Measurements from ENCODE around the gene TCEA3. TPM values are rescaled to one million over a fixed set of nuclear protein-coding genes. Genes with fewer than 3 reads are reported as not detected.

TCEA3 gene
- total RNA-seq, 4 donors from 2014 or later, result 9.1 to 30.7 (median 25.1) TPM

- intact Hi-C loops (cut with DNase I), result no loop called here
- no peaks in the 10 kb centered on the region for H3K9me3 ChIP-seq
These were observed 27.5 kb upstream of the TCEA3 start for GRCh38 chr1:23452011-23452411.

GRCh38 chr1:23451441-23451840, 26.9 kb upstream of the TCEA3 start:
- WGBS, 2 donors, result 11 to 50% methylated on average over 1 of the region's 1 CpG
- Histone ChIP-seq H3K9me3 (no peaks in the 10 kb centered on the region), H3K4me3 (no peak overlapping the region), H3K27me3 (no peaks in the 10 kb centered on the region), H3K27ac (peak overlapping the region; percentile 70 to 82 (median 76)), H3K4me1 (peaks cover 16 to 72% (median 18%) of the 10 kb centered on the region in 3 donors), H3K36me3 (peaks cover 0 to 27% (median 0%) of the 10 kb centered on the region in 3 donors)
- intact Hi-C loops (cut with DNase I), result no loop called here
- DNase-seq, result no peak
- TF ChIP-seq CTCF (IDR thresholded peaks at IDR 0.05) (no peak), POLR2A (IDR thresholded peaks at IDR 0.05) (no peak)

More at GRCh38 chr1:23452011-23452411, 27.5 kb upstream of the TCEA3 start:
- Histone ChIP-seq H3K36me3 (peaks cover 0 to 27% (median 0%) of the 10 kb centered on the region in 3 donors), H3K4me1 (peaks cover 16 to 70% (median 18%) of the 10 kb centered on the region in 3 donors), H3K27ac (peak overlapping the region; percentile 70 to 82 (median 76)), H3K27me3 (no peaks in the 10 kb centered on the region), H3K4me3 (no peak overlapping the region)
- TF ChIP-seq POLR2A (IDR thresholded peaks at IDR 0.05), result no peak
- no peak for TF ChIP-seq CTCF (IDR thresholded peaks at IDR 0.05)
- no peak for DNase-seq
- no CpG with 5 or more reads among the region's 5 CpGs for WGBS, 2 donors

GRCh38 chr1:23450894-23451293, 26.3 kb upstream of the TCEA3 start:
- peaks cover 16 to 72% (median 18%) of the 10 kb centered on the region in 3 donors for H3K4me1 ChIP-seq
- no peaks in the 10 kb centered on the region for H3K27me3 ChIP-seq
- TF ChIP-seq POLR2A (IDR thresholded peaks at IDR 0.05), result no peak
- no peak for TF ChIP-seq CTCF (IDR thresholded peaks at IDR 0.05)
- WGBS, 2 donors, result 79 to 85% methylated on average over 3 to 4 of the region's 4 CpGs
- no peak for DNase-seq
- peak overlapping the region in 3 of 4 donors; percentile 7 to 80 (median 70) for H3K27ac ChIP-seq
- H3K36me3 ChIP-seq, result peaks cover 0 to 25% (median 0%) of the 10 kb centered on the region in 3 donors
- no peak overlapping the region for H3K4me3 ChIP-seq
- H3K9me3 ChIP-seq, result no peaks in the 10 kb centered on the region
- intact Hi-C loops (cut with DNase I), result no loop called here

- Histone ChIP-seq H3K36me3 (peaks cover 0 to 15% (median 0%) of the 10 kb centered on the region in 3 donors), H3K4me3 (no peak overlapping the region), H3K9me3 (no peaks in the 10 kb centered on the region), H3K27ac (peak overlapping the region in 2 of 4 donors; percentile 14 to 26), H3K4me1 (peaks cover 18 to 80% (median 20%) of the 10 kb centered on the region in 3 donors), H3K27me3 (no peaks in the 10 kb centered on the region)
- 81 to 82% methylated on average over 2 to 4 of the region's 4 CpGs for WGBS, 2 donors
- TF ChIP-seq POLR2A (IDR thresholded peaks at IDR 0.05), result no peak
- no peak for TF ChIP-seq CTCF (IDR thresholded peaks at IDR 0.05)
- intact Hi-C loops (cut with DNase I), result no loop called here
- no peak for DNase-seq
These were observed 25.4 kb upstream of the TCEA3 start for GRCh38 chr1:23449958-23450357.

GRCh38 chr1:23449306-23449705, 24.8 kb upstream of the TCEA3 start:
- H3K27ac ChIP-seq, result peak overlapping the region in 2 of 4 donors; percentile 14 to 26
- H3K36me3 ChIP-seq, result peaks cover 0 to 9% (median 0%) of the 10 kb centered on the region in 3 donors
- WGBS, 2 donors, result 51% methylated on average over 6 of the region's 6 CpGs; no CpG with 5 or more reads in 1 of the 2 donors
- no peak overlapping the region for H3K4me3 ChIP-seq
- no peaks in the 10 kb centered on the region for H3K27me3 ChIP-seq
- H3K9me3 ChIP-seq, result no peaks in the 10 kb centered on the region
- peaks cover 18 to 87% (median 24%) of the 10 kb centered on the region in 3 donors for H3K4me1 ChIP-seq
- DNase-seq, result no peak
- intact Hi-C loops (cut with DNase I), result no loop called here
- no peak for TF ChIP-seq CTCF (IDR thresholded peaks at IDR 0.05)
- TF ChIP-seq POLR2A (IDR thresholded peaks at IDR 0.05), result no peak
